Middle frontal gyrus (tissue), 1 donor: ENCODE measurements around the gene C20orf141.
"Not testable (repeated sequence)": the region's sequence is repeated elsewhere in the genome, so short reads cannot be mapped to it uniquely, and the experiment has no call there.

ENCODE experiments used
- DNase-seq: peaks from one replicate; pipeline ENCODE4 v3.0.0-alpha.2; 2015; ENCODE audit warnings: low spot score; ENCODE audit errors: extremely low spot score

Gene C20orf141

GRCh38 chr20:2799688-2800520, 14.9 kb upstream of the C20orf141 start:
- no peak for DNase-seq

GRCh38 chr20:2800521-2801285, 14.1 kb upstream of the C20orf141 start, which contains the start of gene CPXM1:
TSS of gene CPXM1 (minus strand) at chr20:2800627. CDS start at chr20:2800572, 55 bp downstream.
- no peak for DNase-seq

GRCh38 chr20:2801286-2801728, 13.5 kb upstream of the C20orf141 start:
- DNase-seq: no peak

- DNase-seq: no peak
Measured at GRCh38 chr20:2804041-2804828, 10.6 kb upstream of the C20orf141 start.

GRCh38 chr20:2804852-2805688, 9.7 kb upstream of the C20orf141 start:
- DNase-seq: no peak

GRCh38 chr20:2805689-2806350, 9.0 kb upstream of the C20orf141 start:
- DNase-seq: no peak

- DNase-seq: no peak
Measured at GRCh38 chr20:2806351-2806701, 8.5 kb upstream of the C20orf141 start.

- no peak for DNase-seq
Measured at GRCh38 chr20:2807019-2807418, 7.8 kb upstream of the C20orf141 start.

GRCh38 chr20:2807929-2808328, 6.9 kb upstream of the C20orf141 start:
- DNase-seq: not testable (repeated sequence)

- no peak for DNase-seq
Measured at GRCh38 chr20:2809690-2810089, 5.1 kb upstream of the C20orf141 start.

GRCh38 chr20:2812189-2812588, 2.6 kb upstream of the C20orf141 start:
- DNase-seq: no peak

GRCh38 chr20:2814076-2814475, 711 bp upstream of the C20orf141 start:
- DNase-seq: no peak

GRCh38 chr20:2815242-2815900, 584 bp downstream of the C20orf141 start:
- DNase-seq: no peak

GRCh38 chr20:2816030-2816582, 1.3 kb downstream of the C20orf141 start, which contains the start of gene TMEM239:
TSS of gene TMEM239 (plus strand) at chr20:2816364. CDS start at chr20:2816555, 191 bp downstream.
- no peak for DNase-seq

- no peak for DNase-seq
Measured at GRCh38 chr20:2816583-2817340, 2.0 kb downstream of the C20orf141 start.

- DNase-seq: no peak
Measured at GRCh38 chr20:2817341-2817726, 2.5 kb downstream of the C20orf141 start.

GRCh38 chr20:2817891-2818595, 3.3 kb downstream of the C20orf141 start:
- DNase-seq: no peak
